K562 (cell line): ENCODE measurements around the gene GPR183. TPM values are rescaled to one million over a fixed set of nuclear protein-coding genes. Genes with fewer than 3 reads are reported as not detected.

Source experiments
- BRD4 ChIP-seq: fragments of 200-600 bp; sonication (generic); IDR thresholded peaks from 2 replicates; pipeline ENCODE4 v1.6.1; 2017; ENCODE audit warnings: inconsistent platforms
- HOMEZ ChIP-seq: fragments of 250-450 bp; sonication (Bioruptor Pico); IDR thresholded peaks from 2 replicates; pipeline ENCODE4 v1.4.0; 2020; ENCODE audit warnings: mild to moderate bottlenecking, moderate library complexity
- MYNN ChIP-seq, 2 experiments: sonication (generic); formaldehyde crosslinking in 1 of 2; IDR thresholded peaks; 2 replicates each; pipeline versions ENCODE4 v1.5.0 to v1.6.1; 2016 to 2020; ENCODE audit warnings: antibody characterized with exemption in 1 of 2, missing genetic modification reagents in 1 of 2
- POLR2AphosphoS2 ChIP-seq: IDR thresholded peaks from 2 replicates; pipeline ENCODE4 v1.6.1; 2012; ENCODE audit warnings: low read length, improper control_type of control experiment
- RAD51 ChIP-seq: fragments of 450-650 bp; IDR thresholded peaks from 2 replicates; pipeline ENCODE4 v1.7.1; 2016; ENCODE audit warnings: low read depth, mild to moderate bottlenecking, borderline replicate concordance
- RBM17 ChIP-seq: fragments of 200-400 bp; formaldehyde crosslinking; IDR thresholded peaks from 2 replicates; pipeline ENCODE4 v1.6.1; 2017; ENCODE audit warnings: low read depth, mild to moderate bottlenecking, low read length, borderline replicate concordance
- SREBF2 ChIP-seq: sonication (generic); formaldehyde crosslinking; IDR thresholded peaks from 2 replicates; pipeline ENCODE4 v1.4.0; 2020; ENCODE audit warnings: mild to moderate bottlenecking, missing genetic modification reagents
- polyA plus RNA-seq, 8 experiments: library from polyadenylated mRNA; depleted of rRNA in 4 of 8; stranded (reverse) in 5 of 8; unstranded in 3 of 8; fragments of >200 nt; fragmentation: Nextera tagmentation in 2 of 8; fragmentation: Illumina TruSeq in 1 of 8; extraction: Ambion mirVana in 2 of 8; extraction: Trizol in 1 of 8; gene quantifications; 2 replicates each; pipeline versions ENCODE4 v1.2.1 to v1.2.3, GENCODE V29; 2011 to 2014; ENCODE audit warnings: inconsistent platforms in 1 of 8, missing spikeins in 1 of 8
- total RNA-seq, 7 experiments: library from RNA; depleted of rRNA in 6 of 7; stranded (reverse); fragments of >200 nt in 6 of 7; fragmentation: Illumina TruSeq in 2 of 7; extraction: Trizol in 2 of 7; gene quantifications; 2 replicates each; pipeline versions ENCODE4 v1.2.1 to v1.2.3, GENCODE V29; 2011 to 2021; ENCODE audit warnings: low replicate concordance in 1 of 7
- TF ChIP-seq, protein P1 (sequence below), 2 experiments: fragments of 450-650 bp in 1 of 2; sonication (generic) in 1 of 2; formaldehyde crosslinking in 1 of 2; IDR thresholded peaks; 2 replicates each; pipeline versions ENCODE4 v1.7.1 to v1.9.0; 2016 to 2022; ENCODE audit warnings: inconsistent platforms in 1 of 2, mild to moderate bottlenecking in 1 of 2, missing genetic modification reagents in 1 of 2
- TF ChIP-seq, protein P2 (sequence below): fragments of 450-650 bp; IDR thresholded peaks from 2 replicates; pipeline ENCODE4 v1.6.1; 2017; ENCODE audit warnings: antibody characterized with exemption

The GPR183 gene
- total and polyA plus RNA-seq, 9 of the 15 experiments (the other 6 are each of a cell fraction or from before 2014, with no cell fraction given): 1.3 to 10.2 (median 3.7) TPM

DNA sequence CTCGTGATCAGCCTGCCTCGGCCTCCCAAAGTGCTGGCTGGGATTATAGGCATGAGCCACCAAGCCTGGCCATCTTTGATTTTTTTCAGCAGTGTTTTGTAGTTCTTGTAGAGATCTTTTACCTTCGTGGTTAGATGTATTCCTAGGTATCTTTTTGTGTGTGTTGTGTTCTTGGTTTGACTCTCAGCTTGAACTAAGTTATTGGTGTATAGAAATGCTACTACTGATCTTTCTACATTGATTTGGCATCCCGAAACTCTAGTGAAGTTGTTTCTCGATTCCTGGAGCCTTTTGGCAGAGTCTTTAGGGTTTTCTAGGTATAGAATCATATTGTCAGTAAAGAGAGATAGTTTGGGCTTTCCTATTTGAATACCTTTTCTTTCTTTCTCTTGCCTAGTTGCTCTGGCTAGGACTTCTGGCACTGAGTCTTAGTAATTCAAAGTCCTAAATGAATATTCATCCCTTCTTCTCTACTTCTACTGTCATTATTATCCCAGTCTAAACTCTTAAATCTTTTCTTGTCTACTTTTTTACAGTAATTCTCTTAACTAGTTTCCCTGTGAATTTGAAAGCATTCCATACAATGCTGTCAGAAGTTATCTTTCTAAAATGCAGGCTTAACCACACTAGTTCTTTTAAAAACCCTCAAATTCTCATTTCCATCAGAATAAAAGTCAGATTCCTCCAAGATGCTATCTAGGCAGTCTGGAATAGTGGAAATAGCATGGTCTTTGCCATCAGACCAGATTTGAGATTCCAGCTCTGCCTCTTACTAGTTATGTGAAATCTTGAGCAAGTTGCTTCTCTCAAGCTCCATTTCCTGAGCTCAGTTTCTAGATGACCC lies 56.0 kb downstream of the GPR183 start (continued):
- TF ChIP-seq BRD4 (no peak), RAD51 (no peak), MYNN (IDR thresholded peaks at IDR 0.05) (no peak), MYNN (CRISPR knock-in tag; IDR thresholded peaks at IDR 0.05) (no peak), SREBF2 (CRISPR knock-in tag) (no peak), HOMEZ (CRISPR knock-in tag) (no peak), RBM17 (no peak), POLR2AphosphoS2 (no peak)
- TF ChIP-seq, protein P1, sequence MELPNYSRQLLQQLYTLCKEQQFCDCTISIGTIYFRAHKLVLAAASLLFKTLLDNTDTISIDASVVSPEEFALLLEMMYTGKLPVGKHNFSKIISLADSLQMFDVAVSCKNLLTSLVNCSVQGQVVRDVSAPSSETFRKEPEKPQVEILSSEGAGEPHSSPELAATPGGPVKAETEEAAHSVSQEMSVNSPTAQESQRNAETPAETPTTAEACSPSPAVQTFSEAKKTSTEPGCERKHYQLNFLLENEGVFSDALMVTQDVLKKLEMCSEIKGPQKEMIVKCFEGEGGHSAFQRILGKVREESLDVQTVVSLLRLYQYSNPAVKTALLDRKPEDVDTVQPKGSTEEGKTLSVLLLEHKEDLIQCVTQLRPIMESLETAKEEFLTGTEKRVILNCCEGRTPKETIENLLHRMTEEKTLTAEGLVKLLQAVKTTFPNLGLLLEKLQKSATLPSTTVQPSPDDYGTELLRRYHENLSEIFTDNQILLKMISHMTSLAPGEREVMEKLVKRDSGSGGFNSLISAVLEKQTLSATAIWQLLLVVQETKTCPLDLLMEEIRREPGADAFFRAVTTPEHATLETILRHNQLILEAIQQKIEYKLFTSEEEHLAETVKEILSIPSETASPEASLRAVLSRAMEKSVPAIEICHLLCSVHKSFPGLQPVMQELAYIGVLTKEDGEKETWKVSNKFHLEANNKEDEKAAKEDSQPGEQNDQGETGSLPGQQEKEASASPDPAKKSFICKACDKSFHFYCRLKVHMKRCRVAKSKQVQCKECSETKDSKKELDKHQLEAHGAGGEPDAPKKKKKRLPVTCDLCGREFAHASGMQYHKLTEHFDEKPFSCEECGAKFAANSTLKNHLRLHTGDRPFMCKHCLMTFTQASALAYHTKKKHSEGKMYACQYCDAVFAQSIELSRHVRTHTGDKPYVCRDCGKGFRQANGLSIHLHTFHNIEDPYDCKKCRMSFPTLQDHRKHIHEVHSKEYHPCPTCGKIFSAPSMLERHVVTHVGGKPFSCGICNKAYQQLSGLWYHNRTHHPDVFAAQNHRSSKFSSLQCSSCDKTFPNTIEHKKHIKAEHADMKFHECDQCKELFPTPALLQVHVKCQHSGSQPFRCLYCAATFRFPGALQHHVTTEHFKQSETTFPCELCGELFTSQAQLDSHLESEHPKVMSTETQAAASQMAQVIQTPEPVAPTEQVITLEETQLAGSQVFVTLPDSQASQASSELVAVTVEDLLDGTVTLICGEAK (IDR thresholded peaks at IDR 0.05): no peak
- TF ChIP-seq, protein P1 (CRISPR knock-in tag; IDR thresholded peaks at IDR 0.05): no peak
- TF ChIP-seq, protein P2, sequence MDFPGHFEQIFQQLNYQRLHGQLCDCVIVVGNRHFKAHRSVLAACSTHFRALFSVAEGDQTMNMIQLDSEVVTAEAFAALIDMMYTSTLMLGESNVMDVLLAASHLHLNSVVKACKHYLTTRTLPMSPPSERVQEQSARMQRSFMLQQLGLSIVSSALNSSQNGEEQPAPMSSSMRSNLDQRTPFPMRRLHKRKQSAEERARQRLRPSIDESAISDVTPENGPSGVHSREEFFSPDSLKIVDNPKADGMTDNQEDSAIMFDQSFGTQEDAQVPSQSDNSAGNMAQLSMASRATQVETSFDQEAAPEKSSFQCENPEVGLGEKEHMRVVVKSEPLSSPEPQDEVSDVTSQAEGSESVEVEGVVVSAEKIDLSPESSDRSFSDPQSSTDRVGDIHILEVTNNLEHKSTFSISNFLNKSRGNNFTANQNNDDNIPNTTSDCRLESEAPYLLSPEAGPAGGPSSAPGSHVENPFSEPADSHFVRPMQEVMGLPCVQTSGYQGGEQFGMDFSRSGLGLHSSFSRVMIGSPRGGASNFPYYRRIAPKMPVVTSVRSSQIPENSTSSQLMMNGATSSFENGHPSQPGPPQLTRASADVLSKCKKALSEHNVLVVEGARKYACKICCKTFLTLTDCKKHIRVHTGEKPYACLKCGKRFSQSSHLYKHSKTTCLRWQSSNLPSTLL: no peak
